SK-N-MC (cell line): ENCODE results near the gene COBL.

ENCODE experiments used
- EZH2 ChIP-seq: fragments of 200-600 bp; sonication (generic); IDR thresholded peaks from one replicate; pipeline ENCODE4 v1.6.1; 2017; ENCODE audit warnings: antibody characterized with exemption
- FOXP2 ChIP-seq: optimal IDR thresholded peaks from 2 replicates; pipeline ENCODE3; 2011; ENCODE audit warnings: mild to moderate bottlenecking, moderate library complexity; ENCODE audit not compliant: insufficient read depth; ENCODE audit errors: extremely low read length, control extremely low read depth
- POLR2AphosphoS5 ChIP-seq: IDR thresholded peaks from 2 replicates; pipeline ENCODE4 v1.6.1; 2012; ENCODE audit warnings: mild to moderate bottlenecking, low read depth, low read length, borderline replicate concordance

DNA sequence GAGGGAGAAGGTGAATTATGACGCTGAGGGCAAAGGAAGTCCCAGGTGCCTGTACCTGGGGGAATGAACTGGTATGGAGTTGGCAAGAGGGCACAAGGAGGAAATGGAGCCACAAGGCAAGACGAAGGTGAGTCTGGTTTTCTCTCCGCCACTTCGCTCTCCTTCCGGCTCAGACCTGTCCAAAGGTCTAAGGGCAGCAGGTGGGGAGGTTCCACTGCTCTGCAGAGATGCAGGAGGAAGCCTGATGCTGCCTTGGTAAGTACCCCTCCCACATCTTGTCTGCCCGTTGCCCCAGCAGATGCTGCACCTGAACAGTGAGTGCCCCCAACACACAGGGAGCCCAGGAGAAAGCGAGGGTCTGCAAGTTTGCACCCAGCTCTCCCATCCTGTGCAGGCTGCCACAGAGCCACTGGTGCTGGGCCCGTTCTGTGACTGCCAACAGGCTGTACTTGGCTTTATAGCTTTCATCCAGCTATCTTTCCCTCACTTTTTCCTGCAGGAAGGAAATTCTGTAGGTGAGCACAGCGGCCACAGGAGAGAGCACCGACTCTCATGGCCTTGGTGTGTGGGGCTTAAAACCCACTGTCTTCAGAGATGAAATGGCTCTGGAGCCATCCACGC, 235.2 kb downstream of the COBL start:
- no peak for TF ChIP-seq FOXP2
- TF ChIP-seq POLR2AphosphoS5, result no peak
- no peak for TF ChIP-seq EZH2
